Endothelial cell of umbilical vein (primary cell): ENCODE measurements around the gene CDC25C.

Experiments used
- EZH2 ChIP-seq: IDR thresholded peaks from 2 replicates; pipeline ENCODE4 v1.6.1; 2012; ENCODE audit warnings: borderline replicate concordance, low read depth, mild to moderate bottlenecking, moderate library complexity, low read length, inconsistent platforms; ENCODE audit not compliant: severe bottlenecking
- FOS ChIP-seq: IDR thresholded peaks from 2 replicates; pipeline ENCODE4 v1.6.1; 2011; ENCODE audit warnings: mild to moderate bottlenecking, low read length, moderate library complexity, borderline replicate concordance; ENCODE audit not compliant: insufficient read depth
- GATA2 ChIP-seq: IDR thresholded peaks from 2 replicates; pipeline ENCODE4 v1.7.0; 2011; ENCODE audit warnings: low read depth, mild to moderate bottlenecking, moderate library complexity, mixed read lengths, low read length; ENCODE audit not compliant: insufficient read length, insufficient read depth
- JUN ChIP-seq: IDR thresholded peaks from 2 replicates; pipeline ENCODE4 v1.6.1; 2011; ENCODE audit warnings: borderline replicate concordance, low read depth; ENCODE audit not compliant: insufficient read length, insufficient read depth
- MYC ChIP-seq: IDR thresholded peaks from one replicate; pipeline ENCODE4 v1.6.1; 2011; ENCODE audit warnings: mild to moderate bottlenecking, low read depth, low read length
- POLR2A ChIP-seq: IDR thresholded peaks from 2 replicates; pipeline ENCODE4 v1.6.1; 2012; ENCODE audit warnings: low read depth, mild to moderate bottlenecking, control low read depth, low read length
- POLR2AphosphoS5 ChIP-seq: IDR thresholded peaks from 2 replicates; pipeline ENCODE4 v1.6.1; 2012; ENCODE audit warnings: low read depth, mild to moderate bottlenecking, control low read depth, low read length, moderate library complexity; ENCODE audit not compliant: insufficient read depth
- TF ChIP-seq, protein P1 (sequence below): IDR thresholded peaks from 2 replicates; pipeline ENCODE4 v1.6.1; 2011; ENCODE audit not compliant: insufficient read depth, insufficient read length
- TF ChIP-seq, protein P2 (sequence below), 2 donors: IDR thresholded peaks; 1 replicate in 1 of 2; 2 replicates in 1 of 2; pipeline ENCODE4 v1.5.1; 2011; ENCODE audit warnings: low read length in 2 of 2, mild to moderate bottlenecking in 2 of 2, moderate library complexity in 2 of 2, control low read depth in 1 of 2, inconsistent platforms in 1 of 2, low read depth in 1 of 2; ENCODE audit not compliant: insufficient read depth in 1 of 2; ENCODE audit errors: extremely low read depth in 1 of 2

DNA sequence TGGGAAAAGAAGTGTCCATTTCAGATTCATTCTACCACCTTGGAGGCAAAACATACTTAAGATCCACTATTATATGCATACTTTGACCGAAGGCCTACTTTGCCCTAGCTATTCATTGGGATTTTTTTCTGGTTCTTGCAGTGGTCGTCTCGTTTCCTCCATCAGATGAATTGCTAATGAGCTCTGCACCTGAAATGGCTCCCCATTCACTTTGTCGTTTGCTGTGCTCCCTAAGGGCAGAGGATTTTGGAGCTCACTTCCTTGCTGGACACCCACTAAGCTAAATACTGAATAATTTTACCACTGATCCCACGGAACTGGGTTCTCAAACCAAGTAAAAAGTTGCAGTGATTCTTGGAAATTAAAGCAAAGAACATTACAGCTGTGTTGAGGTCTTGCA lies 22.8 kb upstream of the CDC25C start:
- TF ChIP-seq, protein P1, sequence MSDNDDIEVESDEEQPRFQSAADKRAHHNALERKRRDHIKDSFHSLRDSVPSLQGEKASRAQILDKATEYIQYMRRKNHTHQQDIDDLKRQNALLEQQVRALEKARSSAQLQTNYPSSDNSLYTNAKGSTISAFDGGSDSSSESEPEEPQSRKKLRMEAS, result no peak
- TF ChIP-seq, protein P2, sequence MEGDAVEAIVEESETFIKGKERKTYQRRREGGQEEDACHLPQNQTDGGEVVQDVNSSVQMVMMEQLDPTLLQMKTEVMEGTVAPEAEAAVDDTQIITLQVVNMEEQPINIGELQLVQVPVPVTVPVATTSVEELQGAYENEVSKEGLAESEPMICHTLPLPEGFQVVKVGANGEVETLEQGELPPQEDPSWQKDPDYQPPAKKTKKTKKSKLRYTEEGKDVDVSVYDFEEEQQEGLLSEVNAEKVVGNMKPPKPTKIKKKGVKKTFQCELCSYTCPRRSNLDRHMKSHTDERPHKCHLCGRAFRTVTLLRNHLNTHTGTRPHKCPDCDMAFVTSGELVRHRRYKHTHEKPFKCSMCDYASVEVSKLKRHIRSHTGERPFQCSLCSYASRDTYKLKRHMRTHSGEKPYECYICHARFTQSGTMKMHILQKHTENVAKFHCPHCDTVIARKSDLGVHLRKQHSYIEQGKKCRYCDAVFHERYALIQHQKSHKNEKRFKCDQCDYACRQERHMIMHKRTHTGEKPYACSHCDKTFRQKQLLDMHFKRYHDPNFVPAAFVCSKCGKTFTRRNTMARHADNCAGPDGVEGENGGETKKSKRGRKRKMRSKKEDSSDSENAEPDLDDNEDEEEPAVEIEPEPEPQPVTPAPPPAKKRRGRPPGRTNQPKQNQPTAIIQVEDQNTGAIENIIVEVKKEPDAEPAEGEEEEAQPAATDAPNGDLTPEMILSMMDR (IDR thresholded peaks at IDR 0.05; ENCODE audit: extremely low read depth in 1 of 2, insufficient read depth in 1 of 2, low read depth in 1 of 2, low read length in 2 of 2), result no peak
- no peak for TF ChIP-seq GATA2
- no peak for TF ChIP-seq POLR2A
- TF ChIP-seq FOS, result no peak
- TF ChIP-seq EZH2, result no peak
- TF ChIP-seq POLR2AphosphoS5, result no peak
- TF ChIP-seq JUN, result no peak
- no peak for TF ChIP-seq MYC
